Measurements from ENCODE around the gene EDEM1. TPM values are rescaled to one million over a fixed set of nuclear protein-coding genes. Genes with fewer than 3 reads are reported as not detected.
"Not testable (repeated sequence)": the region's sequence is repeated elsewhere in the genome, so short reads cannot be mapped to it uniquely, and the experiment has no call there.

Gene EDEM1
- polyA plus RNA-seq (2013, experiment 1 of 2) = 16.3 TPM
- polyA plus RNA-seq (2013, experiment 2 of 2) = 16.2 TPM

GRCh38 chr3:5187156-5187919, at the start of gene EDEM1:
Gene EDEM1, plus strand, starts transcription at chr3:5187707. Its CDS starts 99 bp downstream, at chr3:5187806.
- Histone ChIP-seq H3K4me1 (ENCODE audit: control insufficient read depth, insufficient read depth, low read length, poor library complexity, severe bottlenecking) (peaks cover 6% of the 10 kb centered on the region), H3K27ac (ENCODE audit: low read depth, low read length, severe bottlenecking) (peak within 1 kb of the TSS; percentile 81), H3K9me3 (ENCODE audit: control insufficient read depth, low read length) (no peaks in the 10 kb centered on the region), H3K4me3 (ENCODE audit: extremely low read depth, insufficient read depth, low read length, poor library complexity, severe bottlenecking) (peak within 1 kb of the TSS; percentile 87), H3K36me3 (ENCODE audit: control insufficient read depth, insufficient read depth, low read length) (peaks cover 22% of the 10 kb centered on the region)
- 2 to 3% methylated on average over 59 to 69 of the region's 78 CpGs for whole genome bisulfite sequencing, 2 experiments (ENCODE audit: insufficient coverage in 2 of 2)

GRCh38 chr3:5138214-5138981, 49.1 kb upstream of the EDEM1 start:
- H3K36me3 ChIP-seq (ENCODE audit: control insufficient read depth, insufficient read depth, low read length) = peaks cover 24% of the 10 kb centered on the region
- peaks cover 20% of the 10 kb centered on the region for H3K9me3 ChIP-seq (ENCODE audit: control insufficient read depth, low read length)
- 89 to 93% methylated on average over 1 to 2 of the region's 5 CpGs for WGBS, 2 experiments (ENCODE audit: insufficient coverage in 2 of 2)
- H3K4me3 ChIP-seq (ENCODE audit: extremely low read depth, insufficient read depth, low read length, poor library complexity, severe bottlenecking) = no peak overlapping the region
- H3K4me1 ChIP-seq (ENCODE audit: control insufficient read depth, insufficient read depth, low read length, poor library complexity, severe bottlenecking) = peaks cover 19% of the 10 kb centered on the region
- no peak overlapping the region for H3K27ac ChIP-seq (ENCODE audit: low read depth, low read length, severe bottlenecking)

- Histone ChIP-seq H3K36me3 (ENCODE audit: control insufficient read depth, insufficient read depth, low read length) (peaks cover 36% of the 10 kb centered on the region), H3K4me1 (ENCODE audit: control insufficient read depth, insufficient read depth, low read length, poor library complexity, severe bottlenecking) (peaks cover 19% of the 10 kb centered on the region), H3K4me3 (ENCODE audit: extremely low read depth, insufficient read depth, low read length, poor library complexity, severe bottlenecking) (no peak overlapping the region), H3K9me3 (ENCODE audit: control insufficient read depth, low read length) (peaks cover 33% of the 10 kb centered on the region), H3K27ac (ENCODE audit: low read depth, low read length, severe bottlenecking) (no peak overlapping the region)
- 100% methylated on average over 2 of the region's 4 CpGs for WGBS, 2 experiments (ENCODE audit: insufficient coverage in 2 of 2)
Observed at GRCh38 chr3:5140230-5140621, 47.3 kb upstream of the EDEM1 start.

- Histone ChIP-seq H3K36me3 (ENCODE audit: control insufficient read depth, insufficient read depth, low read length) (peaks cover 39% of the 10 kb centered on the region), H3K4me3 (ENCODE audit: extremely low read depth, insufficient read depth, low read length, poor library complexity, severe bottlenecking) (no peak overlapping the region), H3K9me3 (ENCODE audit: control insufficient read depth, low read length) (peaks cover 33% of the 10 kb centered on the region), H3K4me1 (ENCODE audit: control insufficient read depth, insufficient read depth, low read length, poor library complexity, severe bottlenecking) (peaks cover 19% of the 10 kb centered on the region), H3K27ac (ENCODE audit: low read depth, low read length, severe bottlenecking) (no peak overlapping the region)
- WGBS, 2 experiments (ENCODE audit: insufficient coverage in 2 of 2) = 96% methylated on average over 4 of the region's 6 CpGs; no CpG with 5 or more reads in 1 of the 2 experiments
Observed at GRCh38 chr3:5140839-5141238, 46.7 kb upstream of the EDEM1 start.

- WGBS, 2 experiments (ENCODE audit: insufficient coverage in 2 of 2) = 97 to 100% methylated on average over 1 to 3 of the region's 4 CpGs
- Histone ChIP-seq H3K9me3 (ENCODE audit: control insufficient read depth, low read length) (peaks cover 33% of the 10 kb centered on the region), H3K36me3 (ENCODE audit: control insufficient read depth, insufficient read depth, low read length) (peaks cover 42% of the 10 kb centered on the region), H3K4me1 (ENCODE audit: control insufficient read depth, insufficient read depth, low read length, poor library complexity, severe bottlenecking) (peaks cover 13% of the 10 kb centered on the region), H3K27ac (ENCODE audit: low read depth, low read length, severe bottlenecking) (no peak overlapping the region), H3K4me3 (ENCODE audit: extremely low read depth, insufficient read depth, low read length, poor library complexity, severe bottlenecking) (no peak overlapping the region)
Observed at GRCh38 chr3:5141760-5142159, 45.7 kb upstream of the EDEM1 start.

GRCh38 chr3:5143464-5143863, 44.0 kb upstream of the EDEM1 start:
- Histone ChIP-seq H3K4me3 (ENCODE audit: extremely low read depth, insufficient read depth, low read length, poor library complexity, severe bottlenecking) (no peak overlapping the region), H3K27ac (ENCODE audit: low read depth, low read length, severe bottlenecking) (no peak overlapping the region), H3K4me1 (ENCODE audit: control insufficient read depth, insufficient read depth, low read length, poor library complexity, severe bottlenecking) (peaks cover 3% of the 10 kb centered on the region), H3K9me3 (ENCODE audit: control insufficient read depth, low read length) (peaks cover 33% of the 10 kb centered on the region), H3K36me3 (ENCODE audit: control insufficient read depth, insufficient read depth, low read length) (peaks cover 50% of the 10 kb centered on the region)
- 94 to 100% methylated on average over 2 to 4 of the region's 4 CpGs for WGBS, 2 experiments (ENCODE audit: insufficient coverage in 2 of 2)

GRCh38 chr3:5144316-5144994, 43.1 kb upstream of the EDEM1 start:
- Histone ChIP-seq H3K36me3 (ENCODE audit: control insufficient read depth, insufficient read depth, low read length) (peaks cover 52% of the 10 kb centered on the region), H3K4me3 (ENCODE audit: extremely low read depth, insufficient read depth, low read length, poor library complexity, severe bottlenecking) (no peak overlapping the region), H3K4me1 (ENCODE audit: control insufficient read depth, insufficient read depth, low read length, poor library complexity, severe bottlenecking) (no peaks in the 10 kb centered on the region), H3K27ac (ENCODE audit: low read depth, low read length, severe bottlenecking) (no peak overlapping the region), H3K9me3 (ENCODE audit: control insufficient read depth, low read length) (peaks cover 33% of the 10 kb centered on the region)
- 95 to 96% methylated on average over 4 of the region's 5 CpGs for WGBS, 2 experiments (ENCODE audit: insufficient coverage in 2 of 2)

- 100% methylated on average over 3 of the region's 5 CpGs for WGBS, 2 experiments (ENCODE audit: insufficient coverage in 2 of 2)
- H3K27ac ChIP-seq (ENCODE audit: low read depth, low read length, severe bottlenecking) = no peak overlapping the region
- peaks cover 33% of the 10 kb centered on the region for H3K9me3 ChIP-seq (ENCODE audit: control insufficient read depth, low read length)
- H3K36me3 ChIP-seq (ENCODE audit: control insufficient read depth, insufficient read depth, low read length) = peaks cover 52% of the 10 kb centered on the region
- H3K4me3 ChIP-seq (ENCODE audit: extremely low read depth, insufficient read depth, low read length, poor library complexity, severe bottlenecking) = no peak overlapping the region
- H3K4me1 ChIP-seq (ENCODE audit: control insufficient read depth, insufficient read depth, low read length, poor library complexity, severe bottlenecking) = no peaks in the 10 kb centered on the region
Observed at GRCh38 chr3:5145120-5145519, 42.4 kb upstream of the EDEM1 start.

GRCh38 chr3:5147152-5147551, 40.4 kb upstream of the EDEM1 start:
- H3K9me3 ChIP-seq (ENCODE audit: control insufficient read depth, low read length) = peaks cover 24% of the 10 kb centered on the region

GRCh38 chr3:5149306-5149880, 38.1 kb upstream of the EDEM1 start:
- Histone ChIP-seq H3K4me3 (ENCODE audit: extremely low read depth, insufficient read depth, low read length, poor library complexity, severe bottlenecking) (no peak overlapping the region), H3K27ac (ENCODE audit: low read depth, low read length, severe bottlenecking) (no peak overlapping the region), H3K9me3 (ENCODE audit: control insufficient read depth, low read length) (peaks cover 4% of the 10 kb centered on the region), H3K4me1 (ENCODE audit: control insufficient read depth, insufficient read depth, low read length, poor library complexity, severe bottlenecking) (no peaks in the 10 kb centered on the region), H3K36me3 (ENCODE audit: control insufficient read depth, insufficient read depth, low read length) (peaks cover 22% of the 10 kb centered on the region)
- 90 to 92% methylated on average over 2 to 3 of the region's 7 CpGs for WGBS, 2 experiments (ENCODE audit: insufficient coverage in 2 of 2)

More at GRCh38 chr3:5147152-5147551, 40.4 kb upstream of the EDEM1 start:
- peaks cover 34% of the 10 kb centered on the region for H3K36me3 ChIP-seq (ENCODE audit: control insufficient read depth, insufficient read depth, low read length)
- H3K4me3 ChIP-seq (ENCODE audit: extremely low read depth, insufficient read depth, low read length, poor library complexity, severe bottlenecking); H3K27ac ChIP-seq (ENCODE audit: low read depth, low read length, severe bottlenecking); H3K4me1 ChIP-seq (ENCODE audit: control insufficient read depth, insufficient read depth, low read length, poor library complexity, severe bottlenecking): not testable (repeated sequence)
- WGBS, 2 experiments (ENCODE audit: insufficient coverage in 2 of 2) = 90 to 100% methylated on average over 2 to 3 of the region's 5 CpGs
